ENCODE measurements around the gene TTLL11.
A peak's percentile ranks its signal among the peaks of the same experiment; 100 is the strongest.

DNA sequence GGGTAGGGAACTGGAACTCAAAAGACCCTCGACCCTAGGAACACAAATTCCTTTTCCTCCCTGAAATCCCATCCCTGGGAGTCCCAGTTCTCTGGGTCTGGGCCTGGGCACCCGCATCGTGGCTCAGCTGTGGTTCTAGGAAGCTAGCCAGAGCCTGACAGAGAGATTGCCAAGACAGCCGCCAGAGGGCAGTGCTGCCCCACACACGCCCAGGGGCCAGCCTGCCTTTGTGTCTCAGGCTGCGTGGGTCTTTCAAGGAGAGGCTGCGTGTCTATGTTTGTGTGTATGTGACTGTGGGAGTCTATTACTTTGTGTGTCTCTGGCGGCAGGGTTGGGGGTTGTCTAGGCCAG is 32.0 kb upstream of the TTLL11 start:
- TF ChIP-seq CEBPB (IDR thresholded peaks at IDR 0.05) (no peak), RAD21 (IDR thresholded peaks at IDR 0.05; ENCODE audit: low read depth) (peak; percentile 99), EGR1 (IDR thresholded peaks at IDR 0.05) (no peak)
- TF ChIP-seq, protein P1, sequence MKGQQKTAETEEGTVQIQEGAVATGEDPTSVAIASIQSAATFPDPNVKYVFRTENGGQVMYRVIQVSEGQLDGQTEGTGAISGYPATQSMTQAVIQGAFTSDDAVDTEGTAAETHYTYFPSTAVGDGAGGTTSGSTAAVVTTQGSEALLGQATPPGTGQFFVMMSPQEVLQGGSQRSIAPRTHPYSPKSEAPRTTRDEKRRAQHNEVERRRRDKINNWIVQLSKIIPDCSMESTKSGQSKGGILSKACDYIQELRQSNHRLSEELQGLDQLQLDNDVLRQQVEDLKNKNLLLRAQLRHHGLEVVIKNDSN (IDR thresholded peaks at IDR 0.05): no peak

All from Ishikawa (cell line).